Measurements from ENCODE around the gene MAPRE3.

Gene MAPRE3

GRCh38 chr2:26994983-26995382 lies 24.5 kb downstream of the MAPRE3 start:
- no peak for DNase-seq (ENCODE audit: insufficient read length, low spot score)
- no peak for FAIRE-seq
- TF ChIP-seq CTCF (IDR thresholded peaks at IDR 0.05; ENCODE audit: insufficient read depth, missing control alignments), result no peak

GRCh38 chr2:26997394-26997793 lies 27.0 kb downstream of the MAPRE3 start:
- DNase-seq (ENCODE audit: insufficient read length, low spot score) (no peak), FAIRE-seq (no peak)
- no peak for TF ChIP-seq CTCF (IDR thresholded peaks at IDR 0.05; ENCODE audit: insufficient read depth, missing control alignments)

GRCh38 chr2:26998323-26998722 lies 27.9 kb downstream of the MAPRE3 start:
- no peak for FAIRE-seq
- no peak for TF ChIP-seq CTCF (IDR thresholded peaks at IDR 0.05; ENCODE audit: insufficient read depth, missing control alignments)

GRCh38 chr2:27000228-27000627 lies 29.8 kb downstream of the MAPRE3 start:
- DNase-seq (ENCODE audit: insufficient read length, low spot score), result no peak
- no peak for FAIRE-seq
- TF ChIP-seq CTCF (IDR thresholded peaks at IDR 0.05; ENCODE audit: insufficient read depth, missing control alignments), result no peak

More at GRCh38 chr2:26998323-26998722, 27.9 kb downstream of the MAPRE3 start:
- no peak for DNase-seq (ENCODE audit: insufficient read length, low spot score)

- TF ChIP-seq CTCF (IDR thresholded peaks at IDR 0.05; ENCODE audit: insufficient read depth, missing control alignments), result no peak
- DNase-seq (ENCODE audit: insufficient read length, low spot score) (no peak), FAIRE-seq (no peak)
Measured at GRCh38 chr2:27000995-27001394, 30.6 kb downstream of the MAPRE3 start.

- no peak for FAIRE-seq
- no peak for TF ChIP-seq CTCF (IDR thresholded peaks at IDR 0.05; ENCODE audit: insufficient read depth, missing control alignments)
- no peak for DNase-seq (ENCODE audit: insufficient read length, low spot score)
Measured at GRCh38 chr2:27001950-27002349, 31.5 kb downstream of the MAPRE3 start.

GRCh38 chr2:27003007-27003406 lies 32.6 kb downstream of the MAPRE3 start:
- TF ChIP-seq CTCF (IDR thresholded peaks at IDR 0.05; ENCODE audit: insufficient read depth, missing control alignments), result no peak
- FAIRE-seq, result no peak
- DNase-seq (ENCODE audit: insufficient read length, low spot score), result no peak

All from D721Med (cell line).